Measurements from ENCODE around the gene C11orf86.
"Not testable (repeated sequence)": the region's sequence is repeated elsewhere in the genome, so short reads cannot be mapped to it uniquely, and the experiment has no call there.

The C11orf86 gene

GRCh38 chr11:66974724-66975404 is at the start of gene C11orf86:
Gene C11orf86, plus strand, starts transcription at chr11:66975304. Its CDS starts 59 bp downstream, at chr11:66975363.
- DNase-seq = no peak

GRCh38 chr11:66929753-66930152 is 45.4 kb upstream of the C11orf86 start:
- DNase-seq = no peak

DNA sequence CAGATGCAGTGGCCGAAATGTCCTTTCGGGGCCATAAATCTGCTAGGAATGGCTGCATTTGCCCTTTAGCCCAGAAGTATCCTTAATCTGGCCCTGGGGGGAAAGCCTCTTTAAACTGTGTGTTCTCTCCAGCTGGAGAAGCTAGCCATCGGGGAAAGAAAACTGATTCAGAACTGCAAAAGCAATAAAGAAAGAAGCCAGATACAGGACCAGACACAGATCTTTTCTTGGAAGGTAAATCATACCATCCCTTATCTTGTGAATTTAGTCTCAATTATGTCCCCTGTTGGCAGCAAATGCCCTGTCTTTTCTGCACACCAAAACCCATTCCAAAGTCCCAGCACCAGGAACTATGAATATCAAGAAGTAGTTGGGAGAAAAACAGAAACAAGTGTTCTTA is 42.6 kb upstream of the C11orf86 start:
- no peak for DNase-seq

- DNase-seq = no peak
Observed at GRCh38 chr11:66933531-66933930, 41.6 kb upstream of the C11orf86 start.

DNA sequence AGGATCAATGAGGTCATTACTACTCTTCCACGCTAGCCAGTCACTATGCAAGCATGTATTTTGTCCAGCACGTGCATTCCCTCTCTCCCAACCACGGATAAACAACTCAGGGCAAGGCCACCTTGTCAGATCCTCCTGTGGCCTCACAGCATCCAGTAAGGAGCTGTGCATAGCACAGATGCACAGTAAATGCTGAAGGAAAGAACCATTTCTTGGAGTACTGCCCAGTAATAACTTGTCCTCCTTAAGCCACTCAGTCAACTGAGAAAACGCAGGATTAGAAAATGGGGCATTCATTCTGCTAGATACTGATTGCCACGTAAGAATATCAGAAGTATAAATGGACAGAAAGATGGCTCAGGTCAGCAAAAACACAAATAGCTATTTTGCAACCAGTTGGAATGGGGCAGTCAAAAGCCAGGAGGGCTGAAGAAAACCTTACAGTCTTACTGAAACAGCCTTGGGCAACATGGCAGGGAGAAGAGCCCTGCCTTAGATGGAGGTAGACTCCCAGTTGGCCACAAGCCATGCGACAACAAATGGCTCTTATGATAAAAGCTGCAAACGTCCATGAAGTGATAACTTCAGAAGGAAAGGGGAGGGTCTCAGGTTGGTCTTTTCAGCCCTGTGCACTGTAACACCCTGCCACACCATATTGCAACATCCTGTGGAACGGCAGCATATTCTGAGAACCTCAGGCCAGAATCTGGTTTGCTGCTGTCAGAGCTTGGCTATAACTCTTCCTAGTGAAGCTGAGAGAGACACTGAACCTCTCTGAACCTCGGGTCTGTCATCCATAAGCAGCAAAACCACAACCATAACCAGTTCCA is 39.9 kb upstream of the C11orf86 start:
- no peak for DNase-seq

DNA sequence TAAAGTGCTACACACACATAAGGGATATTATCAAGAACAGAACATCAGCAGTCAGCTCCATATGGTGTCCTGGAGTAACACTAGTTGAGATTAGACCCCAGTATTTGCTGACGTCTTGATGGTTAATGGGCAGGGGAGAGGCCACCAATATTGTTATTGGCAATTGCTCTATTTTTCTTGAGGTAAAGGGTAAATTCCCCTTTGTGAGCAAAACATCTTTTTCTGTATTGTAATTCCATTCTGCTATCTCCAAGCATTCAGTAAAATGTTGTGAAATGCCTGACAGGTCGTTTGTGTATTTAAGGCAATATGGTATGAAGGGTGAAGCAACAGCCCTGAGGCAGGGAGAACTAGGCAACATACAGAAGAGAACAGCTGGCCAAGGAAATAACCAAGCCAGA is 38.8 kb upstream of the C11orf86 start:
- no peak for DNase-seq

- no peak for DNase-seq
Observed at GRCh38 chr11:66937193-66937733, 37.8 kb upstream of the C11orf86 start.

DNA sequence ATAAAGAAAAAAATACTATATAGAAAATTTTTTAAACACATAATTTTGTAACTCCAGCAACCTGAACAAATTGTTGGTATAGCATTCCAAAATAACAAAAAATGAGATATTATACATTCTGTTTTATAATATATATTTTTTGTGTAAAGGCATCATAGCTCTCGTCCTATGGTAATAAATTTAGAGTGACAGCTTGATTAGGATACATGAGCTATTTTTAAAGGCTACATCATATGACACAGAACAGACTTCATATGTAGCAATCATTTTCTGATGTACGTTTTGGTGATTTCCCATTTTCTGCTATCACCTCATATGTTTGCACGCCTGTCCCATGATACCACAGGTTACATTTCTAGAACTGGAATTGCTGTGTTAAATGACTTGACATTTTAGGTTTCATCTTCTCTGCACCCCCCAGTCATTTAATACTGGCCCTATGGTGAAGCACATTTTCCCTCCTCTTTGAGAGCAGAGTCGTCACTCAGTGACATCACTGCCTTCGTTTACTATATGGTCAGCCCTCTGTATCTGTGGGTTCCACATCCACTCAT is 36.4 kb upstream of the C11orf86 start:
- no peak for DNase-seq

DNA sequence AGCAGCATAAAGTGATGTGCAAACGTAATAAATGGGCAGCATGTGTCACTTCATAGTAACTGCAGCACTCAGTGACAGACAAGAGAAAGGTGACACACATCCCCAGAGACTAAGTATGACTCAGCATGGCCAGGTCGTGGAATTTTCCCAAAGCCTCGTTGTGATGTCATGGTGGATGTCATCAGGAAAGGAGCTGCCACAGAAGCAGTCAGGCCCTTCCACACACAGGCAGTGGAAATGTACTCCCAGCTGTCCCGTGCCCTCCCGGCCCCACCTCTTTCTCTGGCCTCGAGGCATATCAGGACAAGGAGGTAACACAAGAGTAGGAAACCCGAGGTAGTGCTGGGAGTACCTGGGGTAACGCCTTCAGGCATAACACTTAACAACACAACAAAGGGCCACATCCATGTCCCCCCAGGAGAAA is 25.0 kb upstream of the C11orf86 start:
- no peak for DNase-seq

DNA sequence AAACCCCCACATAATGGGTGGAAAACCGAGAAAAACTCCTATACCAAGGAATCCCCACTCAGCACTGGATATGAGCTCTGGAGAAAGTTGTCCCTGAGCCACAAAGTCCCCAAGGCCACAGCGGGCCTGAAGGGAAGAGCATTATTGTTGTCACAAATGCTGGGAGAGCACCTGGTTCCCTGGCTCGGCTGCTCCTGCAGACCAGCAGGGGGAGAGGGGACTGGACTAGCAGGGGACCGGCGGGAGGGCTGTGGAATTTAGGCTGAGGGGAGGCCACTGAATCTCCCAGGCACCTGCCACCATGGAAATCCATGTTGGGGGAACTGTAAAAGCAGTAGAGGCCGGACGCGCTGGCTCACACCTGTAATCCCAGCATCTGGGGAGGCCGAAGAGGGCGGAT is 24.0 kb upstream of the C11orf86 start:
- DNase-seq = no peak

DNA sequence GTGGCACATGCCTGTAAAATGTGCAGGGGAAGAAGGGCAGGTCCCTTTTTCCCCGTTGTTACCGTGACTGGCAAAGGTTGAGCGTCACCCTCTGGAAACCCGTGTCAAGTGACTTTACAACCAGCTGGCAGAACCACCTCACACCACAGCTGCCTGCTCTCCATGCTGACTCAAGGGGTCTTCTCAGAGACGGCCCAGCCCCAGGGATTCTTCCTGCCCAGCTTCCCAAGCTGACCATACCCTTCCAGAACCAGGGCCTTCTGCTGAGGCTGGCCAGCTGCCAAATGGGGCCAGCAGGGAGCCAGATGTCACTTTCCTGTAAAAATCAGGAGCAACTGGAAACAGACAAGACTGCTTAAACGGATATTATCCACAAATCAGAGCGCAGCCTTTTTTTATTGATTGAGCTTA is 23.2 kb upstream of the C11orf86 start:
- DNase-seq = no peak

DNA sequence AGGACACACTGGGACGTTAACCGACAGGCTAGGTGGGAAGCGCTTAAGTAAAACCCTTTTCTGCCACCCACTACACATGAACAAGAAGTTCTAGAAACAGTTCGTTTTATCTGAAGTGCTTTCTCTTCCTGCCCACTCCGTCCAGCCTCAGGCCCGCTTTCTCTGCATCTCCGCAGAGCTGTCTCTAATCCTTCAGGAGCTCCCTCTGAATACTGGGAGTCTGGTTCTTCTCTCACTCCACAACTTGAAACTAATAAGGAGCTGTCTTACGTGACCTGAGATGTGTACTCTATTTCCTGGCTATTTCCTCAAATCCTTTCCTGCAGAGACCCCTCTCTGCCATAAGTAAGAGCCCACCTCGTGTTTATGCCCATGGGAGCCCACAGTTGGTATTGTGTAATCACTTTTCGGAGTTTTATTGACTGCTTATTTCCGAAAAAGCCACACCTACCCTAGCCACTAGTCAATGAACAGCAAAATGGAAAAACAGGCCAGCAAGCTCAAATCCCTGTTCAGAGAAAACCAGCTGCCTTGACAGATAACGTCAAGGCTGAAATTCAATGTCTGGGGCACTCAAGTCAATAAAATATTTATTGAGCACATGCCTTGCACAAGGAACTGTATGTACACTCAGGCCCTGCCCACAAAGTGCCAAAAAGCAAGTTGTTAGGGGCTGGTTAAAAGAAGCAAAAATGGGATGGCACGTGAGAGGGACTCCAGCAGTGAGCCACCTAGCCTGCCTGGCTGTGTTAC is 21.8 kb upstream of the C11orf86 start:
- no peak for DNase-seq

DNA sequence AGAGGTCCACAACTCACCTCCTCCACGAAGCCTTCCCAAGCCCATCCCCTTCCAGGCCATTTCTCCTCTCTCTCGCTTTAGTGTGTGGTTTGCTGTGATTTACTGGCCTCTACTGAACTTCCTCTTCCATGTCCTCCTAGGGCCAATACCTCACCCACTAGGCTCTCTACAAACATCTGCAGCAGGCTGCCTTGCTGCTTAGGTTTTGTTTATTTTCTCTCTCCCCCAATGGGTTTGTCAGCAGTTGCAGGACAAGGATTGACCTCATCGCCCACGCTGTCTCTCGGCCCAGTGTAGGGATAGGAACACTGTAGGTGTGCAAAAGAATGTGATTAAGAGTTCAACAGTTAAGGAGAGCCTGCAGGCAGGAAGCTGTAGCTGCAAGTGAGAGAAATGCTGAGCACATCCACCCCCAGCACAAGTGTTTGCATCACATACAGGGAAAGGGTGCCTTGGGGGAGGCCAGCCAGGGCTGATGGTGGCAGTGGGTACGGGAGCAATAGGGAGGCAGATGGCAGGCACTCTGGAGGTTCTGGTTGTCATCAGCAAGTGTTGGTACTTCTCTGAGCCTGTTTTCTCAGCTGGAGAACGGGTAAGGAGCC is 18.3 kb upstream of the C11orf86 start:
- DNase-seq = no peak

DNA sequence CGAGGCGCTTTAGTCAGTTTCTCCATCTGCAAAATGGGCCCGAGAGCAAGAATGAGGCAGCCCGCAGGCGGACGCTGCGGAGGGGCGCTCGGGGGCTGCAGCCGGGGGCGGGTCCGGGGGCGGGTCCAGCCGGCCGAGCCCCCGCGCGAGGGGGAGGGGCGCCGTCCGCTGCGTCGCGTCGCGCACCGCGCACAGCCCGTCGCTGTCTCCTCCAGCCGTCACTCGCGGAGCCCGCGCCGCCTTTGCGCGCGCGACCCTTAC is 17.2 kb upstream of the C11orf86 start:
- DNase-seq = no peak

GRCh38 chr11:66958232-66958955 is 16.7 kb upstream of the C11orf86 start, which contains the start of gene PC:
Gene PC, minus strand, starts transcription at chr11:66958383. Its CDS starts 86,224 bp downstream, at chr11:66872159.
- peak; percentile 98 for DNase-seq

GRCh38 chr11:66958956-66959274 is 16.2 kb upstream of the C11orf86 start:
- no peak for DNase-seq

DNA sequence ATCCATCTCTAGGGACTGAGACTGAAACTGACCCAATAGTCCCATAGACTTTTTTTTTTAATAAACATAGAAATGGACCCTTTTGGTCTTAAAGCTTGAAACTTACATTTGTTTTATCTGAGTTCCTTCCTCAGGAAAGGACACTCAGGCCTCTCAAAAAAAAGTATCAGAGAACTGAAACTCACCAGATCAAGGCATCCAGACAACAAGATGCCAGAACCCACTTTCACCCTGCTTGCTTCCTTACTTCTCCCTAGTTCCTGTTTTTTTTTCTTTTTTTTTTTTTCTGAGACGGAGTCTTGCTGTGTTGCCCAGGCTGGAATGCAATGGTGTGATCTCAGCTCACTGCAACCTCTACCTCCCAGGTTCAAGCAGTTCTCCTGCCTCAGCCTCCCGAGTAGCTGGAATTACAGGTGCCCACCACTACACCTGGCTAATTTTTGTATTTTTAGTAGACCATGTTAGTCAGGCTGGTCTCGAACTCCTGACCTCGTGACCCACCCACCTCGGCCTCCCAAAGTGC is 13.4 kb upstream of the C11orf86 start:
- DNase-seq = not testable (repeated sequence)

GRCh38 chr11:66962247-66962646 is 12.9 kb upstream of the C11orf86 start:
- DNase-seq = no peak

- no peak for DNase-seq
Observed at GRCh38 chr11:66962801-66963200, 12.3 kb upstream of the C11orf86 start.

DNA sequence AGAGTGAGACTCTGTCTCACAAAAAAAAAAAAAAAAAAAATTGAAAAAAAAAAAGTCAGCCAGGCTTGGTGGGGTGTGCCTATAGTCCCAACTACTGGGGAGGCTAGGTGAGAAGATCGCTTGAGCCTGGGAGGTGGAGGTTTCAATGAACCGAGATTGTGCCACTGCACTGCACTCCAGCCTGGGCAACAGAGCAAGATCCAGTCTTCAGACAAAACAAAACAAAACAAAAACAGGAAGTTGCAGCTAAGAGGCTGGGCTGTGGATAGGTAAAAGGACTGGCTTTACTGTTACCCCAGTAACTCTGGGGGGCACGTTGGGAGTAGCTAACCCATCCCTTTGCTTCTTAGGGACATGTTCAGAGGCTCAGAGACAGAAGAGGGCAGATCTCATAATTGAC is 10.6 kb upstream of the C11orf86 start:
- DNase-seq = no peak

GRCh38 chr11:66966351-66966750 is 8.8 kb upstream of the C11orf86 start:
- DNase-seq = no peak
